Measurements from ENCODE around the gene NRXN2.

NRXN2 gene

GRCh38 chr11:64759131-64759721, 36.2 kb upstream of the NRXN2 start:
- DNase-seq, result no peak

GRCh38 chr11:64758330-64759079, 35.5 kb upstream of the NRXN2 start:
- no peak for DNase-seq

GRCh38 chr11:64757549-64758329, 34.7 kb upstream of the NRXN2 start:
- no peak for DNase-seq

GRCh38 chr11:64755681-64756361, 32.8 kb upstream of the NRXN2 start:
- DNase-seq, result no peak

GRCh38 chr11:64754919-64755662, 32.1 kb upstream of the NRXN2 start:
- no peak for DNase-seq

GRCh38 chr11:64754124-64754918, 31.3 kb upstream of the NRXN2 start:
- no peak for DNase-seq

- no peak for DNase-seq
Measured at GRCh38 chr11:64753380-64754123, 30.6 kb upstream of the NRXN2 start.

GRCh38 chr11:64753019-64753379, 30.0 kb upstream of the NRXN2 start:
- DNase-seq, result no peak

GRCh38 chr11:64752175-64752970, 29.4 kb upstream of the NRXN2 start:
- no peak for DNase-seq

GRCh38 chr11:64751580-64751979, 28.6 kb upstream of the NRXN2 start:
- no peak for DNase-seq

GRCh38 chr11:64751136-64751535, 28.1 kb upstream of the NRXN2 start:
- DNase-seq, result no peak

GRCh38 chr11:64750361-64751054, 27.5 kb upstream of the NRXN2 start:
- no peak for DNase-seq

GRCh38 chr11:64747961-64748665, 25.1 kb upstream of the NRXN2 start:
- DNase-seq, result no peak

GRCh38 chr11:64746486-64746885, 23.5 kb upstream of the NRXN2 start:
- no peak for DNase-seq

GRCh38 chr11:64745521-64746328, 22.7 kb upstream of the NRXN2 start:
- DNase-seq, result peak in 9 of 14 donors; percentile 23 to 60 (median 46)

GRCh38 chr11:64745189-64745520, 22.2 kb upstream of the NRXN2 start:
- DNase-seq, result peak in 4 of 14 donors; percentile 36 to 46 (median 40)

GRCh38 chr11:64744544-64745188, 21.7 kb upstream of the NRXN2 start:
- no peak for DNase-seq

Measured in C1 segment of cervical spinal cord (tissue), 14 donors.